CD4-positive, alpha-beta T cell treated with Interleukin-6 for 4 hours (primary cell): Measurements from ENCODE around the gene RPL31.
"Not testable (repeated sequence)": the region's sequence is repeated elsewhere in the genome, so short reads cannot be mapped to it uniquely, and the experiment has no call there.

Experiments used
- DNase-seq: peaks from one replicate; pipeline ENCODE4 v3.0.0-alpha.2; 2020; ENCODE audit warnings: mixed read lengths

RPL31 gene

DNA sequence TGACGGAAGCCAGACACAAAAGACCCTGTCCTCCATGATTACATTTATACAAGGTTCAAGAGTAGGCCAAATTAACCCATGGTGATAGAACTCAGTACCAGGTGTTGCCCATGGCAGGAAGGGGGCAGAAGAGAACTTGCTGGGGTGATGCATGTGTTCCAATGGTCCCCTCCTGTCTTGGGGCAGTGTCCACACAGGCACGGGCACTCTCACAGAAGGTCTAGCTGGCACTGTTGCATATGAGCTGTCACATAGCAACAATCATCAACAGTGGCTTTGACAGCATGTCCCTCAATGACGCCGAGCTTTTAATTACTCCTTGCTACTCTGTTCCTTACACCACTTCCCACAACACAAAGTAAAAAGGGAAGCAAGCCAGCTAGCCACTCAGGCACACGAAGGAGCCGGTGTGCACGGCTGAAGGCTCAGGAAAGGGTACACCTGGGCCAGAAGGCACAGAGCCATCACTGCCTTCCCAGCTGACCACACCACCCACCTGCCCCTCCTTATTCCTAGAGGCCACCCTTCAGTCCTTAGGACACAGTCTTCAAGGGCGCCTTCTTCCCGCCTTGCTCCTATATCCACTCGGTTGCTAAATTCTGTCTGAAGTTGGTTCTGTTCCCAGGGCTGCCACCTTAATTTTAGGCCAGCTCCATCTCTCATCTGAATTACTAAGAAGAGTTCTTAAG, 28.9 kb downstream of the RPL31 start:
- no peak for DNase-seq

DNA sequence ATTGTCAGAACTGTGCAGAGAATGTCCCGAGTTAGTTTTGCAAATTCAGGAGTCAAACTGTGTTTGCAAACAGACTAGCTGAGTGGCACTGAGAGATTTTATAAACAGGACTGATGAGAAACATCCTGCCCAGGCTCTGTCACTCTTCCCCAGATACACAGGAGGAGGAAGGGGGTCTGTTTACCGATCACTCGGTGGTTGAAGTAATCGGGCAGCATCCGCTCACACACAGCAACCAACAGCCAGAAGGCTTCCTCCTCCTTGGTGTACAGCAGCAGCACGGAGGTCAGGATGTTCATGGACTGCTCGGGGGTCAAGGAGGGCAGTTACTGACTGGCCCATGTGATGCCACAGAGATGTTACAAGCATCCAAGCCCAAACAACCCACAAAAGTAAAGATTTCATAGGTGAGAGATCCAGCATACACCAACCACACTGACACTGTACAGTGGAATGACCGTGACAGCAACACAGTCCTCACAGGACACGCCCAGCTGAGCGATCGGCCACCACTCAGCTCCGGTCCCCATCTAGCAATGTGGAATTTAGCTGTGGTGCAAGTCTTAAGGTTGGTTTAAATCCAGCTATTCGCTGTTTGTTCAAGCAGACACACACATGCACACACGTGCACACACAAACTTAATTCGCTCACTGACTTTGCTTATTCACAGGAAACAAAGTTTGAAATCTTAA, 30.1 kb downstream of the RPL31 start:
- DNase-seq, result no peak

DNA sequence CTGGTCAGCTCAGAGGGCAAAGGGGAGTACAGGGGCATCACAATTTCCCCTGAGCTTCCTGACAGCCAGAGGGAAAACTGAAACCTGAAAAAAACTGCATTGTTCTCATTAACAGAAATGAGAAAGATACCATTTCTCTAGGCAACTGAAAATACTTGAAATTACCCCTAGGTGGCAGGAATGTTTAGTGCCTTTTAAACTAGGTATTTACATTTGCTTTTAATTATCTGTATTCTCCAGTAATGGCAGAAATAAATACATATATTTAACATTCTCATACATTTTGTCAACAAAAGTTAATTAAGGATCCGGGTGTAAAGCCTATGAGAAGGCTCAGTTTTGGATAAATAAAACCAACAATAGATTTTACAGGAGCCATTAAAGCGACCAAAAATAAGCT, 34.5 kb downstream of the RPL31 start:
- no peak for DNase-seq

DNA sequence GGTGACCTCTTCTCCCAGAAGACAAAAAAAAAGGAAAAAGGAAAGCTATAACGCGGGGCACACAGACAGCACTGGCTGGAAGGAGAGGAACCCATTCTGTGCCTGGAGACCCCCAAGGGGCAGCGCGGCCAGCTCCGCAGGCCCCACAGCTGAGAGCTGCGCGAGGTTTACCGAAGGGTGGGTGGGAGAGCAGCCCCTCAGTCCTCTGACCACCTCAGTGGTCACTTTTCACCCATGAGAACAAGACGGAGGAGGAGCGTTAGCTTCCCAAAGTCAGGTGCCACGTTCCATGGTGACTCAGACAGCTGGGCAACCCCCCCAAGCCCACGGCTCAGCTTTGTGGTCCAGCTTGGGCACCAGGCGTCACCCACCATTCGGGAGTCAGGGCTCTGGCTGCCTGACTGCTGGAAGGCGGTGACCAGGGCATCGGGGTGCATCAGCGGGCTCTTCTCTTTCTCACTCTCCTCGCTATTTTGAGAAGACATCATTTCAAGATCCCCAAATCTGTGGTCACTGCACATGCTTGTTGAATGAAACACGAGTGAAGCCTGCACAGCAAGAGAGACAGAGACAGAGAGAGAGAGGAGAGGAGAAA, 35.2 kb downstream of the RPL31 start:
- no peak for DNase-seq

DNA sequence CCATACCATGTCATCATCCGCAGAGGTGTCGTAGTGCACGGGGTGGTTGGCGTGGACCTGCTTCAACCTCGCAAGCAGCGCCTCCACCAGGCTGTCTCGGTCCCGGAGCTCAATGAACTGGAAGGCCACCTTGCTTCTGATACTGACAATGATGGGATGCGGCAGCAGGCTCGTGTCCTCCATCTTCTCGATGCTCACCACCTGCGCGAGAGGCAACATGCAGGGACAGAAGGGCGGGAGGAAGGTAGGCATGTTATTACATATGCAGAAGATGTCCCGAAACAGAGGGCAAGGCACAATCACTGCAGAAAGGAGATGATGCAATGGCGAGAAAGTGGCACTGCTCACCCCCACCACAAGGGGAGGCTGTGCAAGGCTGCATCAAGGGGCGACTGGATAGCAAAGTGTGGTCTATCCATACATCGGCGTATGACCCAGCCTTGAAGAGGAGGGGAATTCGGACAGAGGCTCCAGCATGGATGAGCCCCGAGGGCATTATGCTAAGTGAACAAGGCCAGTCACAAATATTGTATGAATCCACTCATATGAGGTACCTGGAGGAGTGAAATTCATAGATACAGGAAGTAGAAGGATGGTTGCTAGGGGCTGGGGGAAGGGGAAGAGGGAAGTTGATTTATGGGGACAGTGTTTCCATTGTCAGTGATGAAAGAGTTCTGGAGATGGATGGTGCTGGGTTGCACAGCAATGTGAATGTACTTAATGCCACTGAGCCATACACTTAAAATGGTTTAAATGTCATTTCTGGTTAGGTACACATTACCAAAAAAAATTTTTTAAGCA, 36.6 kb downstream of the RPL31 start:
- no peak for DNase-seq

DNA sequence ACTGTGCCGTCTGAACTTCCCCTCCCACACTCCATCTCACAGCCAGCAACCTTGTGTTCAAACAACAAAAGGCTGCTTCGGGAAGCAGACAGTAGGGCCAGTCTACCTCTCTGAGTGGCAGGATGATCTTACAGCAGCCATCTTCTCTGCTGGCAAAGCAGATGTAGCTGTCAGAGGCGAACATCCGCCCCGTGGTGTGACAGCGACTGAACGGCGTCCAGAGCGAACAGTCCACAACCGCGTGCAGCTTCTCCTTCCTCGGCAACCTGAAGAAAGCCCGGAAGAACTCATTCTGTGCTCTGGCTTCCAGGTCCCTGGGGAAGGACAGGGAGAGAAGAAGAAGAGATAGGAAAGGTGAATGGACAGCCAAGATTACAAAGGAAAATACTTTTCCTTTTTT, 38.0 kb downstream of the RPL31 start:
- no peak for DNase-seq

DNA sequence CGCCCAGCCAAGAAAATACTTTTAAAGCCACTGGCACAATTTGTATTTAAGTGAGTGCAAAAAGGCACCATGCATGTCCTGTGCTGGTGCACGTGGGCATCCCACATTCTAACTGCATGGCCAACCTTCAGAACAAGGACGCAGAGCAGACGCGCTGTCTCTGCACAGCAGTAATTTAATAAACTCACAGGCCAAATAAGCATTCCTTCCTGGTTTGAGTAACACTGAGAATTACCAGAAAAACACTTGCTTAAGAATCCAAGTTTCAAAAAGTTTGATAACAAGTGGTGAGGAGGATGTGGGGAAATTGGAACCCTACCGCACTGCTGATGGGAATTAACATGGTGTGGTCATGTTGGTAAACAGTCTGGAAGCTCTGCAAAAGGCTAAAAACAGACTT, 38.7 kb downstream of the RPL31 start:
- no peak for DNase-seq

DNA sequence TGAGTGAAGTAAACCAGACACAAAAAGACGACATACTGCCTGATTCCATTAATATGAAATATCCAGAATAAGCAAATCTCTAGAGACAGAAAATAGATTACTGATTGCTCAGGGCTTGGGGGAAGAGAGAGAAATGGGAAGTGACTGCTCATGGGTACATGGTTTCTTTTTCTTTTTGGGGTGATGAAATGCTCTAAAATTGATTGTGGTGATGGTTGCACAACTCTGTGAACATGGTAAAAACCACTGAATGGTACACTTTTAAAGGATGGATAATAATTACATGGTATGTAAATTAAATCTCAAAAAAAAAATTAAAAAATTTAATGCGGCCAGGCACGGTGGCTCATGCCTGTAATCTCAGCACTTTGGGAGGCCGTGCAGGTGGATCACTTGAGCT, 39.3 kb downstream of the RPL31 start:
- DNase-seq, result no peak

DNA sequence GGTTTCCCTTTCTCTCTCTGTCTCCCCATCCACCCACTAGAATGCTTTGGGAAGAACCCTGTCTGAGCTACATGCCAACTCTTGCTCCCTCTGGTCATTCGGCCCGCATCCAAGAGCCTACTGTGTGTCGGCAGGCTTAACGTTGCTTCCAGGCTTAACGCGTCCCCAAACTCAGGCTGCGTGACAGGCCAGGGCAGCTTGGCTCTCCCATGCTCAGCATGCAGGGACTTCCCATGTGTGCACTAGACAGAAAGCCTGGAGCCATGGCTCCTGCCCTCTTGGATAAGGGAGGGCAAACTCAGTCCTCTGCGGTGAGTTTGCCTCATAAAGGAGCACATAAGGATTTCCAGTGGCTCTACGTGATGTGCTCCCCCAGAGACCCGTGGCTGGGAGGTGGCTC, 43.2 kb downstream of the RPL31 start:
- no peak for DNase-seq

DNA sequence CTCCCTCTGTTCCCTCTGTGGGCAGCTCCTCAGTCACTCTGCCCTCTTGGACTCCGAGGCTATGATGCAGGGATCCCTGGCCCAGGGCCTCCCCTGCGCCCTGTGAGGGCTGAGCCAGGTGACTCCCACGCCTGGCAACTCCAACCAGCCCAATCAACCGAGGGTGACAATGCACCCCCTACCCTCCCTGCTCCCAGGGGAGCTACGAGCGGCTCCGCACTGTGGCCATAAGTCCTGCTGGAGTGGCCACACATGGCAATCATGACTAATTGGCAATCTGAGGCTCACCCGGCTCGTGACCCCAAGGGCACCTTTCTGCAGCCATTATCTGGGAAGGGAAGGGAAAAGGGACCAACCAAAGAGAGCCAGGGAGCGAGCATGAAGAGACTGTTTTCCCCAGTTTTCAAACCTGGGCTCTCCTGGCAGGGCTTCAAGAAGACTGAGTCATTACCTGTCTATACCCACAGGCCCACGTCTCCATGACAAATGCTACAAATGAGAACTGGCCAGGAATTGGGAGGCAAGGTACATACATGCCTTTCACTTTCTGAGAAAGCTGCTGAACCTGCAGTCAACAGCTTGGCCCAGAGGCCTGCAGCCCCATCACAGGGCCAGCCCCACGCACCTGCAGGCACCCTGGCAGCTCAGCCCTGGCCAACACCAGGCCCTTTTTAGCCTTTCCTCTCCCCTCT, 45.1 kb downstream of the RPL31 start:
- DNase-seq, result no peak

DNA sequence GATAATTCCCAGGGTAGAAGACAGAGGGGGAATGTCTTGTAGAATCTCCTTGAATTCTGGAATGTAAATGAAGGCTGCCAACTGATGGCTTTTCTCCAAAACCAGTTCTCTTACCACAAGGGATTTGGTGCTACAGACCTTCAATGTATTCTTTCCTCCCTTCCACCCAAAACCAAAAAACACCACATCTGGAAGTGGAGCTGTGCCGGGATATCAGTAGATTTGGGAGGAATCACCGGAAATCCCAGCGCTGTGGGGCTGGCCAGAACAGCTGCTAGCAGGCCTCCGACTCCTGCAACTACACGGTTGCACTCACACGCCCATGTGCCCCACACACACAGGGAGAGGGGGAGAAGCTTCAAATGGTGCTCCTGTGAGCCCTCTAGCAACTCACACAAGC, 45.7 kb downstream of the RPL31 start:
- no peak for DNase-seq

DNA sequence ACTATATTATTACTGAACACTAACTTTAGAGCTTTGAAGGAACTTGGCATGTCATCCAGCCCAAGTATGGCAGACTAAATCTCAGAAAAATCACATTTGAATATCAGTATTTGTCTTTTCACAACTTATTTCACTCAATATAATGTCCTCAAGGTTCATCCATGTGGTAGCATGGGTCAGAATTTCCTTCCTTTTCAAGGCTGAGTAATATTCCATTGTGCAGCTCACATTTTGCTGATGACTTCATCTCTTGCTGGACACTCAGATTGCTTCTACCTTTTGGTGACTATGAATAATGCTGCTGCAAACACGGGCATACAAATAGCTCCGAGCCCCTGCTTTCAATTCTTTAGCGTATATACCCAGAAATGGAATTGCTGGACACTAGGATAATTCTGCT, 46.7 kb downstream of the RPL31 start:
- no peak for DNase-seq

DNA sequence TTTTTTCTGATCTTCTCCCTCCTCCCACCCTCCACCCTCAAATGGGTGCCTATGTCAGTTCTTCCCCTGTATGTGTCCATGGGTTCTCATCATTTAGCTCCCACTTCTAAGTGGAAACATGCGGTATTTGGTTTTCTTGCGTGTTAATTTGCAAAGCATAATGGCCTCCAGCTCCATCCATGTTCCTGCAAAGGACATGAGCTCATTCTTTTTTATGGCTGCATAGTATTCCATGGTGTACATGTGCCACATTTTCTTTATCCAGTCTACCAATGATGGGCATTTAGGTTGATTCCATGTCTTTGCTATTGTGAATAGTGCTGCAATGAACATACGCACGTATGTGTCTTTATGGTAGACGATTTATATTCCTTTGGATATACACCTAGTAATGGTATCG, 48.8 kb downstream of the RPL31 start:
- DNase-seq, result not testable (repeated sequence)

DNA sequence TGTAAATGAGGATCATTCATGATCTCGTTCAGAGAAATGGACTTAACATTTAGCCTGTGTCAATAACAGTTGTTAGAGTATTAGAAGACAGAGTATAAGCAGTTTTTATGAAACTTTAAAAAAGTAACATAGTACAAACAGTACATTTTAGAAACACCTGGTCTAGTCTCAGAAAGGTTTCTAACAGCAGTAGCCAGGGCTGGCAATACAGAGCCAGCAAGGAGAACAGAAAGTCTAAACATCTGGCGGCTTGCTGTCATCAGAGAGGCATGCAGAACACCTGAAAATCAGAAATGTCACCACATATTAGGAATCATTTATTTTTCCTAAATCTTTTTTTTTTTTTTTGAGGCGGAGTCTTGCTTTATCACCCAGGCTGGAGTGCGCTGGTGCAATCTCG, 50.1 kb downstream of the RPL31 start:
- DNase-seq, result no peak

DNA sequence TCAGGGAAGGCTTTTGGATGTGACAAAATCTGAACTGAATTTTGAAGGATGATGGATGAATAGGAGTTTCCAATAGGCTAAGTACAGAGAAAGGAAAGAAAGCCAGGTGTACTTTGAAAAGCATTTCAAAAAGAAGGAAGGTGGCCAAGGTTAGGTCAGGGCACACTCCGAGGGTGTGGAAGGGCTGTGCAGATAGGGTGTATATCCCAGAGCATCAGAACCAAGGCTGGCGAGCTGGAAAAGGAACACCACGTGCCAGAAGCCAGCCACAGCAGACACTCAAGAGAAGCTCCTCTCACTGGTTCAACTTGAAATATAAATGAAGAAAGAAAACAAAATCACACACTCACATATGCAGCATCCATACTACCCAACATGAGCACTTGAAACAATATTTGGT, 51.0 kb downstream of the RPL31 start:
- DNase-seq, result no peak
